Hematopoietic multipotent progenitor cell (in vitro differentiated cells): Measurements from ENCODE around the gene MTX3. TPM values are rescaled to one million over a fixed set of nuclear protein-coding genes. Genes with fewer than 3 reads are reported as not detected.

ENCODE experiments used
- DNase-seq, 3 donors: peaks; one replicate each; pipeline ENCODE4 v3.0.0-alpha.2; 2011 to 2015; ENCODE audit warnings: low read depth in 2 of 3, low spot score in 2 of 3
- total RNA-seq: library from RNA; depleted of rRNA; stranded (reverse); fragments of >200 nt; gene quantifications from one replicate; pipeline ENCODE4 v1.2.3, GENCODE V29; 2012

MTX3 gene
- total RNA-seq, 1 donor, result 3.0 TPM

GRCh38 chr5:79984363-79984762, 6.7 kb downstream of the MTX3 start:
- no peak for DNase-seq

DNA sequence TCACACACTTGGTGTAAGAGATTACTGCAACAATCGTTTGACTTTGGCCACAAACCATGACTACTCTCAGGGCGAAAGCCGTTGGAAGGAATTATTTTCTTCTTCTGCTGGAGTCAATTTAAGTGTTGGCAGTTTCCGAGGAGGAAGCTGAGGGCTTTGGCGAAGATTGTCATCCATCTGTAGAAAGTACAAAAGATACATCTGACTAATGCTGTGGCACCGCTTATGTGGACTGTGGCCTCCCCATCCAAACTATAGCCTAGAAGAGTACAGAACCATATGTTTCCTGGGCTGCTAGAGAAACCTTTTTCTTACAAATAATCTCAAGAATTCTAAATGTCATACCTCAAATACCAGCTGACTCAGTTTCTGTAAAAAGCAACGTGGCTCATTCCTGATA, 7.4 kb downstream of the MTX3 start:
- DNase-seq, result no peak

GRCh38 chr5:79982136-79982535, 8.9 kb downstream of the MTX3 start:
- DNase-seq, result no peak

DNA sequence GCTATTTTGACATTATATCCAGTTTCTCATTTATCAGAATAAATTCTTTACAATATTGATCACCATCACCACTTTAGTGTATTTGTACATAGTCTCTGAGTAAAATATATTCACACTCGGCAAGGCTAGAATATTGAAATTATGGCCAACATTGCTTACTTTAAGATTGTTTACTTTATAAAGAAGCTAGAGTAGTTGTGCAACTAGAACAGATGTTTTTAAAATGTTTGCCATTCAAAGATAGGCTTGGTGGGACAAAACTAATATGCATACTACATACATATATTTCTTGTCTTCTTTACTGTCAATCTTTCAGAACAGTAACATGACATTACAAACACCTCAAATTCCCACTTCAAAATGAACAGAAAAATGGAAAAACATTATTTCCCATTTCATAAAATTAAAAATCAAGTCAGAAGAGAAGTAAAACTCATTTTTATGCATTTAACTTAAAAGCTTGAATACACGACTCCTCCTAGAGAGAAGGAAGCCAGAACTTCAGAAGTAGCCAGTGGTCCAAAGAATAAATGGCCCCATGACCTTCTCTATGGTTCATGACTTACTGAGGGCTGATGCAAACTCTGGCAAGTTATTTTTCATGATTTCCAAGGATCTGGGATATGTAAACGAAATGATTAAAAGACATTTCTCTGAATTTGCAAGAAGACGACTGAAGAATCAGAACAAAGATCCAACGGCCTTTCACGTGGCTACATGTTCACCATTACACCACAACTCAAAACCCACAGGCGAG, 14.1 kb downstream of the MTX3 start:
- no peak for DNase-seq

GRCh38 chr5:79975422-79975821, 15.6 kb downstream of the MTX3 start:
- DNase-seq, result no peak

- DNase-seq, result no peak
These were observed 16.2 kb downstream of the MTX3 start for GRCh38 chr5:79974886-79975285.

DNA sequence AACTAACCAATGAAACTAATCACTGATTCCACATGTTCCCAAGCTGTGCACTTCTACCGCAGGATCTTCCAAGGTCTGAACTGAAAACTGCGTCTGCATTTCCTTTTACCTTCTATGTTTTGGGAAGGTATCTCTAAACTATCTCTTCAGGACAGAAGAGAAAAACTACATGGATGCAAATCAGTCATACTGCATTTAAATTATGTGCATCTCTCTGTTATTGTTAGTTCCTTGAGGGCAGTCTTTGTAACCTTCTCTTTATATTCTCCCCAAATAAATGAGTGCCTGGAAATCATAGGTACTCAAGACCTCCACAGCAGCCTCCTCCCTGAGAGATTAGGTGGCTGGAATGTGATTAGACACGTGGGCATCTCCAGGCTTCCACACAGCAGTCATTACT, 17.1 kb downstream of the MTX3 start:
- no peak for DNase-seq

DNA sequence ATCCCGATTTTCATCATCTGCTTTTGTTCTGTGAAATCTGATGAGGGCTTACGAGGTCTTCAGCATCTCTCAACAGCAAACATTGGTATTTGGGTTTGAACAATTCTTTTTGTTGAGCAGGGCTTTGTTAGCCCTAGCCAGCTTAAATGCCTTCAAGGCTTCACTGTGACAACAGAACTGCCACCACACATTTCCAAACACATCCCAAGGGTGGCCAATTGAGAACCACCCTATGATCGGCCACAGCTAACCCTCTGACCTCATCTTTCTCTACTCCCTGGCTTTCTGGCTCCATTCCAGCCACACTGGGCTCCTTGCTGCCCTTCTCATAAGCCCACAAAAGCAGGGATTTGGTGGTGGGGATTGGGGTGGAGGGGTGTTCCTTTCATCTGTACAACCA, 17.6 kb downstream of the MTX3 start:
- DNase-seq, result no peak

- DNase-seq, result no peak
These were observed 19.9 kb downstream of the MTX3 start for GRCh38 chr5:79971156-79971555.

DNA sequence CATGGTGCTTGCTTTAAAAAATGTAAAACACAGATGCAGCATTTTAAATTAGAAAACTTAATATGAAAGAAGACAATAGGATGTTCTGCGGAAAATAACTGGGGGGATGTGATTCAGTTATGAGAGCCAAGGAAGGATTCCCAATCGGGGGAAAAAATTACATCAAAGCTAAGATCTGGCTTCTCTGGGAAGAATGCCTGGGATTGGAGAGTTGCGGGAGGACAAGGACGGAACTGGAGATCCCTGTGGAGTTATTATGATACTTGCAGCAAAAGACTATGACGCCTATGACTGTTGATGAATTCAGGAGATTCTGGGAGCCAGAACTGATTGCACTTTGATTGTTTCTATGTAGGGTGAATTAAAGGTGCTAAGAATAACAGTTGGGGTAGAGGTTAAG, 24.6 kb downstream of the MTX3 start:
- no peak for DNase-seq

GRCh38 chr5:79964136-79964535, 26.9 kb downstream of the MTX3 start:
- no peak for DNase-seq

DNA sequence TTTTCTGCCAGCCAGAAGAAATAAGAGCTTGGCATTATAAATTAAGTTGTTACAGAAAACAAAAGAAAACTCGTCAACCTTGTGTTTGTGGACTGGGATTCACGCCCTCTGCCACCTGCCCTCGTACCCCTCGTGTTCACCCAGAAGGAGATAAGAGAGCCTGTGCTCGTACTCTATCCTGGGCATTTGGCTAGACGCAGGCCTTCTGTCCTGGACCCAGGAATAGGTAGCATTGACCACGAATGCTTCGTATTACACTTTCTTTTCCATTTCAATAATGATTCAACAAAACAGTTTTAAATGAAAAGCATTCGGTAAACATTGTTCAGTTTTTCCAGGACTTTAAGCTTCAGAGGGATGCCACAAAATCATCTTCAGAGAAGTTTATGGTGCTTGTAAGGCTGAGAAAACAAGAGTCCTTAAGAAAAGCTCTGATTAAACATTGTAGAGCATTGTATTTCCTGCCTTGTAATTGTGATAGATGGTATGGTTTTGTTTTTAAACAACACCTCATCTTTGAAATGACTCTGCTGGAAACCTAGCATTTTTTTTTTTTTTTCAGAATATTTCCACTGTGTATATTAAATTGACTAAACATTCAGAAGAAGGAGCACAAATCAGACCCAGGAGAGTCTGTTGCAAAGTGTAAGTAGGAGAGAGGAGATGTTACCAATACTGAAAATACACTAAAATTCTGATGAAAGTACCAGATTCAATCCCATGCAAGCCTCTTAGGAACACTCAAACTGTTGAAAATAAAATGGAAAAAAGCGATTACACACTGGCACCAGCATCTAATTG, 27.6 kb downstream of the MTX3 start:
- DNase-seq, result no peak

- no peak for DNase-seq
These were observed 28.4 kb downstream of the MTX3 start for GRCh38 chr5:79962575-79963222.

GRCh38 chr5:79961716-79962574, 29.1 kb downstream of the MTX3 start:
- no peak for DNase-seq

DNA sequence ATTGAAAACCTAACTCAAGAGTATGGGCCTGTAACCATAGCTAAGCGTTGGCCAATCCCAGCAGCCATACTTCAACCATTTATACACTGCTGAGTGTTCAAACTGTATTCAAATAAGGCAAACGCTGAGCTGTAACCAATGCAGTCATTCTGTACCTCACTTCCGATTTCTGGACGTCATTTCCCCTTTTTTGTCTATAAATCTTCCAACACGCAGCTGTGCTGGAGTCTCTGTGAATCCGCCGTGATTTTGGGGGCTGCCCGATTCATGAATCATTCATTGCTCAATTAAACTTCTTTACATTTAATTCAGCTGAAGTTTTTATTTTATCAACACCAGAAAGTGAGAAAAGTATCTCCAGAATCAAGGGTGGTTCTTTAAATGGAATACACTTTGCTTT, 31.7 kb downstream of the MTX3 start:
- DNase-seq, result peak in 1 of 3 donors; percentile 2

DNA sequence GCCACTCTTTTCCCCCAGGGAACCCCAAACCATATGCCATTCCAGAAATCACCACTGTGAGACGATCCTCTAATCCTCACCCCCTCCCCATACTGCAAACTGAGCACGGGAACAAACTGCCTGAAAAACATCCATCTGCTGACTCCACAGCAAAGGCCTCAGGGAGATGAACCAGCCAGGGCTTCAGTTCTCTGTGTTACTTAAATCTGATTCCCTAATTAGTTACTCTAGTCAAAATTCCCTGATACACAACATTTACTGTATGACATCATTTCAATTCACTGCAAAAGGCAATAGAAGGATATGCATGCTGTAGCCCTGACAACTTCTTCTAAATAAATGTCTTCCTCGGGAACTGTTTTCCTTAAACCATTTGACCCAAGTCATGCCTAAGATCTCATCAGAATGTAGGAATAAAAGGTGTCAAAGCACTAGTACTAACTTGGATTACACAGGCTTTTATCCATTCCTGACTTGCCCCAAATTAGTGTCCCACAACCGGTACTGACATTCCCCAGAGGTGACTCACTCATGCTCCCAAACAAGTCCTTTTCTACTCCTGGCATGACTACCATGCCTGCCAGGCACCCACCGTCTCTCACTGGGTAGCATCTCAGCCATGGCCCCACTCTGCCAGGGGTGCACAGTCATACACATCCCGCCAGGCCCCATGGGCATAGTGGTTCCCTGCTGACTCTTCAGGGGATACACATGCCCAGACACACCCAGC, 35.0 kb downstream of the MTX3 start:
- DNase-seq, result no peak

- DNase-seq, result no peak
These were observed 35.6 kb downstream of the MTX3 start for GRCh38 chr5:79955356-79955895.

- DNase-seq, result no peak
These were observed 36.4 kb downstream of the MTX3 start for GRCh38 chr5:79954620-79955019.

GRCh38 chr5:79947567-79947966, 43.5 kb downstream of the MTX3 start:
- DNase-seq, result no peak

DNA sequence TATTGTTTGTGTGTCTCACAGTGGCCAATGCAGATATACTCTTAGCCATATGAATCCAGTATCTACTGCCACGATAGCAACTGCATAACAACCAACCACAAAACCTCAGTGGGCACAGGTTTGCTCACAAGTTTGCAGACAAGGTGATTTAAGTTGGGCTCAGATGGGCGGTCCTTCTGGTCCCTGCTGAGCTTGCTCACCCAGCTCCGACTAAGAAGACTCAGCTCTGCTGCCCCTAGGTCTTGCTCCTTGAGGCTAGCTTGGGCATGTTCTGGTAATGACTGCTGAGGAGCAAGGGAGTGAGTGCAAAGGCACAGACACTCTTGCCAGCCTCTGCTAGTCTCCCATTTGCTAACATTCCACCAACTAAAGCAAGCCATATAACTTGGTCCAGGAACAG, 52.6 kb downstream of the MTX3 start:
- DNase-seq, result no peak
